ENCODE results near the gene SH2D7.

DNA sequence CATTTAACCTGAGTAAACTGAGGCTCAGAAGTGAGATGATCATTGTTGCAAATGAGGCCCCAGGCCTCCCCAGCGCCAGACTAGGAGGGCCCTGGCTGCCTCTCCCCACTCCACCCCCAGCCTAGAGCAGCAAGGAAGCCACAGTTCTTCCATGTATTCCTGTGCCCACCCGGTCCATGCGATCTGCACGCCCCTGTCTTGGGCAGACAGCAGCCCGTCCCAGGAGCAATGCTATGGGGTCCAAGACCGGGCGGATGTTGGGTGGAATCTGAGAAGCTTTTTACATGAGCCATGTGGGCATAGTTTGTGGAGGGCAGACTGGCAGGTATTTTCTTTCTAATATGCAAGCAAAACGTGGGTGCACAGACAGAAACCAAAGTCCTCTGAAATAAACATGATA is 15.1 kb downstream of the SH2D7 start:
- TF ChIP-seq FOXM1 (IDR thresholded peaks at IDR 0.05; ENCODE audit: borderline replicate concordance) (no peak), L3MBTL2 (conservative IDR thresholded peaks at IDR 0.05) (no peak), CTBP1 (IDR thresholded peaks at IDR 0.05; ENCODE audit: borderline replicate concordance) (no peak), HDGF (IDR thresholded peaks at IDR 0.05; ENCODE audit: borderline replicate concordance) (no peak), BHLHE40 (IDR thresholded peaks at IDR 0.05; ENCODE audit: borderline replicate concordance) (no peak), SUZ12 (IDR thresholded peaks at IDR 0.05) (no peak), NFRKB (IDR thresholded peaks at IDR 0.05) (no peak), ZNF384 (IDR thresholded peaks at IDR 0.05) (no peak), FOXK2 (IDR thresholded peaks at IDR 0.05) (no peak), SP1 (IDR thresholded peaks at IDR 0.05) (no peak)
- TF ChIP-seq, protein P1, sequence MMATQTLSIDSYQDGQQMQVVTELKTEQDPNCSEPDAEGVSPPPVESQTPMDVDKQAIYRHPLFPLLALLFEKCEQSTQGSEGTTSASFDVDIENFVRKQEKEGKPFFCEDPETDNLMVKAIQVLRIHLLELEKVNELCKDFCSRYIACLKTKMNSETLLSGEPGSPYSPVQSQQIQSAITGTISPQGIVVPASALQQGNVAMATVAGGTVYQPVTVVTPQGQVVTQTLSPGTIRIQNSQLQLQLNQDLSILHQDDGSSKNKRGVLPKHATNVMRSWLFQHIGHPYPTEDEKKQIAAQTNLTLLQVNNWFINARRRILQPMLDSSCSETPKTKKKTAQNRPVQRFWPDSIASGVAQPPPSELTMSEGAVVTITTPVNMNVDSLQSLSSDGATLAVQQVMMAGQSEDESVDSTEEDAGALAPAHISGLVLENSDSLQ (IDR thresholded peaks at IDR 0.05): no peak
